GM12872 (cell line): Measurements from ENCODE around the gene GULP1.

ENCODE experiments used
- TF ChIP-seq, protein P1 (sequence below): IDR thresholded peaks from 3 replicates; pipeline ENCODE4 v1.5.1; 2011; ENCODE audit warnings: low read depth, mild to moderate bottlenecking, low read length, moderate library complexity; ENCODE audit not compliant: insufficient read depth

Gene GULP1

GRCh38 chr2:188399159-188399558 lies 107.5 kb downstream of the GULP1 start:
- TF ChIP-seq, protein P1, sequence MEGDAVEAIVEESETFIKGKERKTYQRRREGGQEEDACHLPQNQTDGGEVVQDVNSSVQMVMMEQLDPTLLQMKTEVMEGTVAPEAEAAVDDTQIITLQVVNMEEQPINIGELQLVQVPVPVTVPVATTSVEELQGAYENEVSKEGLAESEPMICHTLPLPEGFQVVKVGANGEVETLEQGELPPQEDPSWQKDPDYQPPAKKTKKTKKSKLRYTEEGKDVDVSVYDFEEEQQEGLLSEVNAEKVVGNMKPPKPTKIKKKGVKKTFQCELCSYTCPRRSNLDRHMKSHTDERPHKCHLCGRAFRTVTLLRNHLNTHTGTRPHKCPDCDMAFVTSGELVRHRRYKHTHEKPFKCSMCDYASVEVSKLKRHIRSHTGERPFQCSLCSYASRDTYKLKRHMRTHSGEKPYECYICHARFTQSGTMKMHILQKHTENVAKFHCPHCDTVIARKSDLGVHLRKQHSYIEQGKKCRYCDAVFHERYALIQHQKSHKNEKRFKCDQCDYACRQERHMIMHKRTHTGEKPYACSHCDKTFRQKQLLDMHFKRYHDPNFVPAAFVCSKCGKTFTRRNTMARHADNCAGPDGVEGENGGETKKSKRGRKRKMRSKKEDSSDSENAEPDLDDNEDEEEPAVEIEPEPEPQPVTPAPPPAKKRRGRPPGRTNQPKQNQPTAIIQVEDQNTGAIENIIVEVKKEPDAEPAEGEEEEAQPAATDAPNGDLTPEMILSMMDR: no peak

DNA sequence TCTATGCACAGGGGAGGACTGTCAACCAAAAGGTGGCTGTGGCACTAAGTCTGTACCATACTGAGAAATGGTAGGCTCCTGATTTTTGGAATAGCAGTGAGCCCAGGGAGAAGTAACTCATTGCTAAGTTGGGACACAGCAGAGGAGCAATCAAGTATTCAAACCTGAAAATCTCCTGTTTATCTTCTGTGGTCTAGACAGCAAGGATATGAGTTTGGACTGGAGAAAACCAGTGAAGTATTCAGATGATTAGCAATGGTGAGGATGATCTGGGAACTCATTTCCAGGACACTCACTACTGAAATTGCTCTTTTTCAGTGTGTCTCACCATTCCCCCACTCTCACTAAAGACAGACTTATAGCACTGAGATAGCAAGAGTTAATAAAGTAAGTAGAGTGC lies 112.0 kb downstream of the GULP1 start:
- TF ChIP-seq, protein P1: no peak

DNA sequence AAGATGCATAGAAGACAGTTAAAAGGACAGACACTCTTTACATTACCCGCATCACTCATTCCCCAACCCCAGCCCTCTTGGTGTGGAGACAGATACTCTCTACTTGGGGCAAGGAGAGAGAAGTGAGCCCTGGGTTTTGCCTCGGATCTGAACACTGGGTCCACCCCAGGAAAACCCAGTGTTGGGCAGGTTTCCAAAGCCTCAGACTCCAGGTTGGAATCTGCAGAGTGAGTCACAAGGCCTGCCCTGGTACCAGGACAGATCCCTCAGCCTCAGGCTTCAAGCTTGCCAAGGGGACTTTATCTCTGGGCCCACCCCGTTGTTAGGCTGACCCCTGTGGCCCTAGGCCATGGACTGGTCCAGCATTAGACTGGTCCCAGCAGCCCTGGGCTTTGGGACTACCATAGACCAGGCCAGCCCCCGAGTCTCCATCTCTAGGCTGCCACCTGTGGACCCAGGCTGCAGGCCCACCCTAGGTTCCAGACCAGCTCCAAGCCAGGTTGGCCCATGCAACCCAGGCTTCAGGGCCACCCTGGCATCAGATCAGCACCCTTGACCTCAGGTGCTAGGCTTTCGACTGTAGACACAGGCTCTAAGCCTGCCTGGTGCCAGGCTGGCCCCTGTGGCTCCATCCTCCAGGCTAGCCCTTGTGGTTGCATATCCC lies 112.8 kb downstream of the GULP1 start:
- TF ChIP-seq, protein P1: no peak

- TF ChIP-seq, protein P1: no peak
These were observed 114.7 kb downstream of the GULP1 start for GRCh38 chr2:188406414-188406813.

- TF ChIP-seq, protein P1: no peak
These were observed 119.0 kb downstream of the GULP1 start for GRCh38 chr2:188410504-188411235.

DNA sequence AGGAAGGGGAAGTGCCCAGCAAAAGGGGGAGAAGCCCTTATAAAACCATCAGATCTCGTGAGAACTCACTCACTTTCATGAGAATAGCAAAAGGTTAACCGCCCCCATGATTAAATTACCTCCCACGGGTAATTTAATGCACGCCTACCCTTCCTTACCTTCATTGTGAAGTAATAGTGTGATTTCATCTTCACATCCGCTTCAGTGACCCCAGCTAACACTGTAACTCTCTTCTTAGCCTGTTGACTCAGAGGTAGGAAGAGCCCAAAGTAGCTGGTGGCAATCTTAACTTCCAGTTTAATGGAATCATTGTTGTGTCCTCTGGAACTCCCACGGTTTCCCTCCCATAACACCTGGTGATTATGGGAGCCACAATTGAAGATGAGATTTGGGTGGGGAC lies 120.5 kb downstream of the GULP1 start:
- TF ChIP-seq, protein P1: no peak

DNA sequence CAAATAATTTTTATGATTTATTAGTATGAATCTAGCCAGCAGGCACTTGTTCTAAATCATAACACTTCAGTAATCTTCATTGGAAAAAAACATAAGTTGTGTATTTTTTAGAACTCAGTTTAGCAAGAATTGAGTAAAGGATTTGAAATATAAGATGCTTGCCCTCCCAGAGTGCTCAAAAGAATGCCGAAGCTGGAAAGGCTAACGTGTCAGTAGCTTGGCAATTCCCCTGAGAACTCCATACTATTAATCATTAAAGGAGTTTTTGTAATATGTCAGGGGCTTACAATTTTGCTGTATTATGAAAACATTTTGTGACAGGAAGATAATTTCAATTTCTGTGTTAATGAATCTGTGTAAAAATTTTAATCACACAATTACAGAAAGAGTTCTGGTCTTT lies 122.7 kb downstream of the GULP1 start:
- TF ChIP-seq, protein P1: no peak
